ENCODE data around the gene ZNF506. TPM values are rescaled to one million over a fixed set of nuclear protein-coding genes. Genes with fewer than 3 reads are reported as not detected.
A peak's percentile ranks its signal among the peaks of the same experiment; 100 is the strongest.

Gene ZNF506
- total RNA-seq, 1 experiment from 2014 or later: 0.42 TPM

DNA sequence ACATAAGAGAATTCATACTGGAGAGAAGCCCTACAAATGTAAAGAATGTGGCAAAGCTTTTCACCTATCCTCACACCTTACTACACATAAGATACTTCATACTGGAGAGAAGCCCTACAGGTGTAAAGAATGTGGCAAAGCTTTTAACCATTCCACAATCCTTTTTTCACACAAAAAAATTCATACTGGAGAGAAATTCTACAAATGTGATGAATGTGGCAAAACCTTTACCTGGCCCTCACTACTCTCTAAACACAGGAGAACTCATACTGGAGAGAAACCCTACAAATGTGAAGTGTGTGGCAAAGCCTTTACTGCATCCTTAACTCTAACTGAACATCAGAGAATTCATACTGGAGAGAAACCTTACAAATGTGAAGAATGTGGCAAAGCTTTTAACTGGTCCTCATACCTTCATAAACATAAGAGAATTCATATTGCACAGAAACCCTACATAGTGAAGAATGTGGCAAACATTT lies 14.0 kb upstream of the ZNF506 start:
- ATAC-seq: no peak

GRCh38 chr19:19826875-19827274 lies 5.3 kb upstream of the ZNF506 start:
- TF ChIP-seq CEBPB (IDR thresholded peaks at IDR 0.05; ENCODE audit: low read depth): no peak
- TF ChIP-seq POLR2AphosphoS5 (IDR thresholded peaks at IDR 0.05; ENCODE audit: low read depth, low read length): no peak
- no peak for TF ChIP-seq CBX3 (IDR thresholded peaks at IDR 0.05; ENCODE audit: low read depth)
- no peak for TF ChIP-seq EGR1 (IDR thresholded peaks at IDR 0.05; ENCODE audit: low read depth)
- no peak for TF ChIP-seq ZFX (IDR thresholded peaks at IDR 0.05)
- TF ChIP-seq MAX (IDR thresholded peaks at IDR 0.05): no peak
- H3K9me3 ChIP-seq (ENCODE audit: control insufficient read depth in 1 of 2, insufficient read depth in 1 of 2, low read depth in 1 of 2, low read length in 2 of 2): peaks cover 15 to 17% of the 10 kb centered on the region in 2 experiments; a peak in 2 of 4 replicates

More for the DNA sequence above, 14.0 kb upstream of the ZNF506 start:
- TF ChIP-seq RAD21 (IDR thresholded peaks at IDR 0.05; ENCODE audit: low read depth) (no peak), ZNF274 (IDR thresholded peaks at IDR 0.05; ENCODE audit: low read depth, low read length) (peak; percentile 91), TCF7L2 (IDR thresholded peaks at IDR 0.05; ENCODE audit: borderline replicate concordance, extremely low read depth, insufficient read depth, insufficient read length) (no peak), CTCF (IDR thresholded peaks at IDR 0.05 in 2 of 3, conservative IDR thresholded peaks at IDR 0.05 in 1 of 3; ENCODE audit: borderline replicate concordance in 1 of 3, insufficient read depth in 1 of 3, low read depth in 2 of 3, low read length in 2 of 3) (no peak)
- Histone ChIP-seq H3K27me3 (ENCODE audit: insufficient read depth, low read length) (no peaks in the 10 kb centered on the region), H3K9me3 (ENCODE audit: control insufficient read depth in 1 of 2, insufficient read depth in 1 of 2, low read depth in 1 of 2, low read length in 2 of 2) (peaks cover 23 to 39% of the 10 kb centered on the region in 2 experiments; a peak in 3 of 4 replicates), H4K20me1 (ENCODE audit: insufficient read depth) (no peaks in the 10 kb centered on the region), H3K9me2 (ENCODE audit: insufficient read depth) (no peaks in the 10 kb centered on the region), H3K79me2 (ENCODE audit: insufficient read depth, low read length) (no peaks in the 10 kb centered on the region), H3K9ac (ENCODE audit: low read length) (no peak overlapping the region), H2AFZ (ENCODE audit: low read depth, low read length, poor library complexity, severe bottlenecking) (no peak overlapping the region), H3K36me3 (ENCODE audit: control insufficient read depth in 1 of 2, insufficient read depth in 2 of 2, low read length in 2 of 2) (no peaks in the 10 kb centered on the region), H3K27ac (ENCODE audit: low read depth, low read length) (no peak overlapping the region), H3K4me3 (replicated peaks in 1 of 2; ENCODE audit: low read depth in 1 of 2, low read length in 2 of 2) (no peak overlapping the region), H3K4me1 (ENCODE audit: control insufficient read depth in 1 of 2, insufficient read depth in 2 of 2, low read length in 2 of 2) (no peaks in the 10 kb centered on the region), H3K4me2 (ENCODE audit: low read length) (no peak overlapping the region)
- RAD21 ChIA-PET (ENCODE audit: low non-redundant PET in 1 of 2, low total read pairs in 2 of 2, uncharacterized antibody in 2 of 2, unreplicated experiment in 2 of 2): no interaction called here
- intact Hi-C loops (cut with micrococcal nuclease): no loop called here
- POLR2A ChIA-PET: no interaction called here
- CTCF ChIA-PET: no interaction called here
- DNase-seq (ENCODE audit: low read depth, low spot score): no peak
- no TSS peak for BruUV-seq (replicated peaks)

More at GRCh38 chr19:19826875-19827274, 5.3 kb upstream of the ZNF506 start:
- H3K9ac ChIP-seq (ENCODE audit: low read length): no peak overlapping the region
- no TSS peak for BruUV-seq (replicated peaks)
- no peak for DNase-seq (ENCODE audit: low read depth, low spot score)
- CTCF ChIA-PET: no interaction called here
- intact Hi-C loops (cut with micrococcal nuclease): no loop called here
- H3K9me2 ChIP-seq (ENCODE audit: insufficient read depth): no peaks in the 10 kb centered on the region
- H2AFZ ChIP-seq (ENCODE audit: low read depth, low read length, poor library complexity, severe bottlenecking): no peak overlapping the region
- H3K4me2 ChIP-seq (ENCODE audit: low read length): no peak overlapping the region
- no peak overlapping the region for H3K4me3 ChIP-seq (replicated peaks in 1 of 2; ENCODE audit: low read depth in 1 of 2, low read length in 2 of 2)
- H3K27me3 ChIP-seq (ENCODE audit: insufficient read depth, low read length): no peaks in the 10 kb centered on the region
- no peak overlapping the region for H3K27ac ChIP-seq (ENCODE audit: low read depth, low read length)
- no peak for ATAC-seq
- POLR2A ChIA-PET: no interaction called here
- no peaks in the 10 kb centered on the region for H3K4me1 ChIP-seq (ENCODE audit: control insufficient read depth in 1 of 2, insufficient read depth in 2 of 2, low read length in 2 of 2)
- H3K79me2 ChIP-seq (ENCODE audit: insufficient read depth, low read length): no peaks in the 10 kb centered on the region
- H3K36me3 ChIP-seq (ENCODE audit: control insufficient read depth in 1 of 2, insufficient read depth in 2 of 2, low read length in 2 of 2): no peaks in the 10 kb centered on the region
- RAD21 ChIA-PET (ENCODE audit: low non-redundant PET in 1 of 2, low total read pairs in 2 of 2, uncharacterized antibody in 2 of 2, unreplicated experiment in 2 of 2): no interaction called here
- no peaks in the 10 kb centered on the region for H4K20me1 ChIP-seq (ENCODE audit: insufficient read depth)
